GM18508 (cell line): ENCODE data around the gene EXOC4.

Experiments
- ATAC-seq: cut with Tn5 transposase; IDR thresholded peaks from one replicate; pipeline ENCODE4 v1.9.1; 2021; ENCODE audit warnings: moderate number of reproducible peaks; ENCODE audit not compliant: insufficient read depth, unreplicated experiment

Gene EXOC4

DNA sequence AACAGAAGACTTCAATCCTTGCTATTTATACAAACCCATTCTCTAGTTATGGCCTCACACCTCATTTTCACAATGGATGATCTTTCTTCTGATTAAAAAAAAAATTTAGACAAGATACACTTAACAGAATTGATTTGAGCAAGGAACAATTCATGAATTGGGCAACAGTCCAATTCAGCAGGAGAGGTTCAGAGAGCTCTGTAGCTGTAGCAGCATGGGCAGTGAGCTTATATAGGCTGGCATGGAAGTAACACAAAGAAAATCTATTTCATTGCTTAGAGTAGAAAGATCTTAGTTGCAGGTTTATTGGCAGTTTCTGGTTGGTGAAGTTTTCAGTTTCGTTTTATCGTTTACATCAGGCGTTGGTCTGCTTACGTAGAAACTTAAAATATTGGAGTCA is 851.3 kb downstream of the EXOC4 start:
- ATAC-seq: no peak

DNA sequence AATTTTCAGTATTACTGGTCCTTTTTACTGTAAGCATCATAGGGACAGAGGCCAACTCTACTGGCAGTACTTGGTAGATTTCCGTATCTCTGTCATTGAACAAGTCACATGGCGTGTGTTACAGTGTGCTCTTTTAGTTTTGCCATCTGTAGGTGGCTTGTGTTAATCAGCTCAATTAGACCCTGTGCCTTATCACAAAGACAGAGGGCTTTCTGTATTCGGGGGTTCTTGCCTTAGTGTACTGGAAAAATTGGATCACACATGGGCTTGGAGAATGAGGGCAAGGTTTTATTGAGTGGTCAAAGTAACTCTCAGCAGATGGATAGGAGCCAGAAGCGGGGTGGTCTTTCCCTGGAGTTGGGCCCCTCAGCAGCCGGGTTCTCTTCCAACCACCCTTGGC is 853.0 kb downstream of the EXOC4 start:
- no peak for ATAC-seq

DNA sequence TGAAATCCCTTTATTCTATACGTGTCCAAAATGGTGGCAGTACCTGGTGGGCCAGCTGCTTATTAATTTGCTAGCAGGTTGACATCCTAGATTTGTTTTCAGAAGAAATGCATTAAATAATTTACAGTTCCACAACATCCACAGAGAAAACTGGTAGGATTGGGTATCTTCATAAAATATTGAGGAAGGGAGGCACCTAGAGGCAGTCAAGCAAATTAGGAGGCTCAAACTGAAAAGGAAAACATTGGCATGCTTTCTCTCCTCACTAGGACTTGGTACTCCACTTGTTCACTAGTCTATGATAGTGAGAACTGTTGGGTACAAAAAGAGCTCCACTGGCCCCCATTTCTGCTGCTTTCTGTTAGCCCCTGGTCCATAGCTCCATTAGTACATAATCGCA is 855.9 kb downstream of the EXOC4 start:
- ATAC-seq: no peak

DNA sequence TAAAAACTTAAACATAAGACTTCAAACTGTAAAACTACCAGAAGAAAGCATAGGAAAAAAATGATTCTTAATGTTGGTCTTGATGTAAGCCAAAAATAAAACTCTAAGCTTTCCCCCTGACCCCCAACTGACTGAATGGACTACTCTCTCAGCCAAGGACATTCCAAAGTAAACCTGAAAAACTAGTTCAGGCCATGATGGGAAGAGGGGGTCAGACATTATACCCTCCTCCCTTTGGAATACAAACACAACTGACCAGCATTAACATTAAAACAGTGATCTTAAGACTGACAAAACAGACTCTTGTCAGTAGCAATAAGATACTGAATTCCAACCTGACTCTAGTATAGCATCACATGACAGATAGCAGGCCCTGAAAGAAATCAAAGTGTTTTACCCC is 860.8 kb downstream of the EXOC4 start:
- ATAC-seq: no peak

DNA sequence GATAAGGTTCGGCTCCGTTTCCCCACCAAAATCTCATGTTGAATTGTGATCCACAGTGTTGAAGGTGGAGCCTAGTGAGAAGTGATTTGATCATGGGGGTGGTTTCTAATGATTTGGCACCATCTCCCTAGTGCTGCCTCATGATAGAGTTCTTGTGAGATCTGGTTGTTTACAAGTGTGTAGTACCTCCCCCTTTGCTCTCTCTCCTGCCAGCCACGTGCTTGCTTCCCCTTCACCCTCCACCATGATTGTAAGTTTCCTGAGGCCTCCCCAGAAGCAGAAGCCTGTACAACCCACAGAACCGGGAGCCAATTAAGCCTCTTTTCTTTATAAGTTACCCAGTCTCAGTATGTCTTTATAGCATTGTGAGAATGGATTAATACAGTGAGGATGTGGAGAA is 862.1 kb downstream of the EXOC4 start:
- no peak for ATAC-seq
